EL (cell line): ENCODE results near the gene OAS3.
"Not testable (repeated sequence)": the region's sequence is repeated elsewhere in the genome, so short reads cannot be mapped to it uniquely, and the experiment has no call there.

ENCODE experiments used
- DNase-seq: peaks from one replicate; pipeline ENCODE4 v3.0.0-alpha.2; 2016

Gene OAS3

GRCh38 chr12:112986291-112986800, 48.1 kb downstream of the OAS3 start:
- no peak for DNase-seq

- DNase-seq = no peak
Observed at GRCh38 chr12:112987561-112987960, 49.3 kb downstream of the OAS3 start.

GRCh38 chr12:112988224-112988623, 50.0 kb downstream of the OAS3 start:
- DNase-seq = no peak

- DNase-seq = not testable (repeated sequence)
Observed at GRCh38 chr12:112988823-112989385, 50.6 kb downstream of the OAS3 start.

- no peak for DNase-seq
Observed at GRCh38 chr12:112989806-112990205, 51.5 kb downstream of the OAS3 start.

- peak; percentile 79 for DNase-seq
Observed at GRCh38 chr12:112992541-112993398, 54.5 kb downstream of the OAS3 start.

GRCh38 chr12:112995008-112995407, 56.7 kb downstream of the OAS3 start:
- DNase-seq = no peak

- DNase-seq = no peak
Observed at GRCh38 chr12:112996501-112996900, 58.2 kb downstream of the OAS3 start.

GRCh38 chr12:112997506-112997905, 59.2 kb downstream of the OAS3 start:
- DNase-seq = no peak

- DNase-seq = no peak
Observed at GRCh38 chr12:112998987-112999767, 60.9 kb downstream of the OAS3 start.

GRCh38 chr12:113000433-113000832, 62.2 kb downstream of the OAS3 start:
- DNase-seq = no peak

GRCh38 chr12:113002155-113002554, 63.9 kb downstream of the OAS3 start:
- no peak for DNase-seq

- no peak for DNase-seq
Observed at GRCh38 chr12:113002676-113003075, 64.4 kb downstream of the OAS3 start.

- no peak for DNase-seq
Observed at GRCh38 chr12:113003636-113004035, 65.4 kb downstream of the OAS3 start.

GRCh38 chr12:113005762-113006161, 67.5 kb downstream of the OAS3 start:
- DNase-seq = peak; percentile 29

- no peak for DNase-seq
Observed at GRCh38 chr12:113006206-113006605, 67.9 kb downstream of the OAS3 start.

GRCh38 chr12:113006641-113007040, 68.4 kb downstream of the OAS3 start:
- DNase-seq = peak; percentile 21

GRCh38 chr12:113007166-113007565, 68.9 kb downstream of the OAS3 start:
- peak; percentile 94 for DNase-seq

- no peak for DNase-seq
Observed at GRCh38 chr12:113010701-113011100, 72.4 kb downstream of the OAS3 start.

GRCh38 chr12:113014565-113014964, 76.3 kb downstream of the OAS3 start:
- DNase-seq = no peak

GRCh38 chr12:113016796-113017195, 78.5 kb downstream of the OAS3 start:
- no peak for DNase-seq

GRCh38 chr12:113019025-113019424, 80.8 kb downstream of the OAS3 start:
- DNase-seq = peak; percentile 64

- no peak for DNase-seq
Observed at GRCh38 chr12:113021500-113021899, 83.2 kb downstream of the OAS3 start.
